Measurements from ENCODE around the gene IGF1R.

Gene IGF1R

DNA sequence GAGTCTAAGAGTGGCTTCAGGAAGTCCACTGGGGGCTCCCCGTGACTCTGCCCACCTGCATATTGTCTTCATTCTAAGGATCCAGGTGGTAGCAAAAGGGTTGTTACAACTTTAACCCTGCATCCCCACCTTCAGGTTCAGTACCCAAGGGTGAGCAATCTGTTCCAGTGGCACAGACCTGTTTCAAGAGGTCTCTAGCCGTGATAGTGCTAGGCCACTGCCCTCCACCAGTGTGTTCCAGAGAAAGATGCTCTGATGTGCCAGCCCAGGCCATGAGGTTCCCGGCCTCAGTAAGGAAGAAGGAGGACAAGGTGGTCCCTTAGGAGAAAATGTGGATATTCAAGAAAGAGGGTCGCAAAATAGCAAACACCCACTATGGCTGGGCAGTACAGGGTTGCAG lies 87.0 kb downstream of the IGF1R start:
- DNase-seq (ENCODE audit: low read depth): no peak
- H3K4me3 ChIP-seq (ENCODE audit: low read depth, low read length): no peak overlapping the region
- no peak for TF ChIP-seq CTCF (conservative IDR thresholded peaks at IDR 0.05; ENCODE audit: low read depth, low read length)

DNA sequence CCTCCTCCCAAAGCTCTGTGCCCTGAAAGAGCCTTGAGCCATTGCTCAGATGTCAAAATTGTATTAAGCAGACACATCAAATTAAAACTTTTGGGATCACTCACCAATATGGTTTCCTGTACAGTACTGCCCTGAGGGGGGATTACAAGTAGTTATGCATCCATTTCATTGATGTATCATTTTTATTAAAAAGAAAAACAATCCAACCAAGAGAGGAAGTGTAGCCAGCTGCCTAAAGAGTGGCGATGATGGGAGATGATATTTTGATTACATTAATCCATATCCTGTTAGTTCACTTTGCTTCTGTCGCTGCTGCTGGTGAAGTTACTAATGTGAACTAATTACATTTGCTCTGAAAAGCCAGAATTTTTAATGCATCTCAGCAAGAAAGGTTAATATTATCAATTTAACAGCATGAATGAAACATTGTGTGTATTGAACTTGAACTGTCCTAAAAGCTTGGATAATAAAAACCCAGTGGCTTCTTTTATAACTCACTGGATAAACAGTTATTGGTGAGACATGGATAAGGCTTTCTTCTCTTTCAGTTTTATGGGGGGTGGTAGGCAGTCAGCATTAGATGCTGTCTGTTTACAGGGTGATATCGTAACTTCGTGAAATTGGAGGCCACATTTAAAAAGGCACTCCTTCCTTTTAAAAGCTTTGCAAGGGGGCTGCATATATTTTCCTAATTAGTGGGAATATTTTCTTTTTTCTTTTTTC lies 87.7 kb downstream of the IGF1R start:
- no peak overlapping the region for H3K4me3 ChIP-seq (ENCODE audit: low read depth, low read length)
- TF ChIP-seq CTCF (conservative IDR thresholded peaks at IDR 0.05; ENCODE audit: low read depth, low read length): no peak
- DNase-seq (ENCODE audit: low read depth): no peak

- TF ChIP-seq CTCF (conservative IDR thresholded peaks at IDR 0.05; ENCODE audit: low read depth, low read length): no peak
- DNase-seq (ENCODE audit: low read depth): no peak
- H3K4me3 ChIP-seq (ENCODE audit: low read depth, low read length): no peak overlapping the region
Measured at GRCh38 chr15:98737159-98737558, 88.8 kb downstream of the IGF1R start.

DNA sequence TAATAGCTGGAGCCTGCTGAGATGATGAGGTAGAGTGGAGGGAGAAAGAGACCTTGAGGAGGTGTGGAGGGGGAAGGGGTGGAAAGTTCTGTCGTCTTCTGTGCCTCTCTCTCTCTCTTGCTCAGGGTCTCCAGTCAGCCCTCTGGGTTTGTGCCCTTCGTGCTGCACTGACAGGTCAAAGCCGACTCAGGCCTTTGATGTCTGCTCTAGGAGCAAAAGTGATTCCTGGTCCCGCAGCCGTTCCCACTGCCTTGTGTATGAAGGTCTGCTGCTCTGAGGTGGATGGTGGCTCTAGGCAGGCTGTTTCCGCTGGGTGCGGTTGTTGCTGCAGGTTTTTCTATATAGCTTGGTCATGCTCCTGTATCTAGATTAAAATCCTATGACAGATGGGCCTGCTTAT lies 89.4 kb downstream of the IGF1R start:
- DNase-seq (ENCODE audit: low read depth): no peak
- TF ChIP-seq CTCF (conservative IDR thresholded peaks at IDR 0.05; ENCODE audit: low read depth, low read length): no peak
- no peak overlapping the region for H3K4me3 ChIP-seq (ENCODE audit: low read depth, low read length)

GRCh38 chr15:98738689-98739401 lies 90.5 kb downstream of the IGF1R start:
- no peak for DNase-seq (ENCODE audit: low read depth)

DNA sequence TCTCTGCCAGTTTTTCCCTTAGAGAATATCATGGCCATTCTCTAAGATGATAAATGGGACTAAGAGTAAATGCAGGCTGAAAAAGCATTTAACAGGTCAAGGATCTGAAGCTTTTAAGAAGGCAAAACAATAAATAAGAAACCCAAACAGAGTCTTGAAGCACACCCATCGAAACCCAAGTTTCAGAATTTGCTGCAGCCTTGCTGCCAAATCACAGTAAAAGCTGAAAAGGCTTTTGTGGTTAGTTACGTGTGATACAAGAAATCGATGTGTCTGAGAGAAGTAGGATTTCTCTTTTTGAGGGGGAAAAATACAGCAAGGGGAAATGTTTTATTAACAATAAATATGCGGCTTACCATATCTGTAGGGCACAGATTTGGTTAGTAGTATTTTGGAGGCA lies 92.0 kb downstream of the IGF1R start:
- H3K4me3 ChIP-seq (ENCODE audit: low read depth, low read length): no peak overlapping the region
- no peak for TF ChIP-seq CTCF (conservative IDR thresholded peaks at IDR 0.05; ENCODE audit: low read depth, low read length)
- DNase-seq (ENCODE audit: low read depth): no peak

More at GRCh38 chr15:98738689-98739401, 90.5 kb downstream of the IGF1R start:
- no peak overlapping the region for H3K4me3 ChIP-seq (ENCODE audit: low read depth, low read length)
- TF ChIP-seq CTCF (conservative IDR thresholded peaks at IDR 0.05; ENCODE audit: low read depth, low read length): no peak

DNA sequence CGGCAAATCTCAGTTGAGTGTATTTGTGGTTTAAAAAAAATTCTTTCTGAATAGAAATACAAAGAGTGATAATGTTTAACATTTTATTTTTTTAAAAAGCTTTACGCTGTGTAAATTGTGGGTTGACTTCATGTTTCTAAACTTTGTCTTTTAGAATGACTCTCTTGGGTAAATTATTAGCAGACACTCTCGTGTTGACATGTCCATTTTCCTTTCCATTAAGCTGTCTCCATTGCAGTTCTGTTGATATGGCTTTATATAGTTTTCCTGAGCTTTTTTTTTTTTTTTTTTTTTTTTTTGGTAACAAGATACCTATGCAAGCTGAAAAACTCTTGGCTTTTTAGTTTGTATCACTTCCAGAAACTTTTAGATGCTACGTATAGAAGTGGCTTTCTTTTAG lies 92.6 kb downstream of the IGF1R start:
- no peak for TF ChIP-seq CTCF (conservative IDR thresholded peaks at IDR 0.05; ENCODE audit: low read depth, low read length)

More for the DNA sequence above, 92.6 kb downstream of the IGF1R start:
- H3K4me3 ChIP-seq (ENCODE audit: low read depth, low read length): no peak overlapping the region
- DNase-seq (ENCODE audit: low read depth): no peak

Measured in choroid plexus epithelial cell (primary cell).